GM12873 (cell line): ENCODE data around the gene JADE2.

ENCODE experiments used
- TF ChIP-seq, protein P1 (sequence below): IDR thresholded peaks from 2 replicates; pipeline ENCODE4 v1.5.1; 2012; ENCODE audit warnings: low read depth, mild to moderate bottlenecking, moderate library complexity, low read length, control low read depth; ENCODE audit not compliant: insufficient read depth; ENCODE audit errors: missing control alignments

The JADE2 gene

DNA sequence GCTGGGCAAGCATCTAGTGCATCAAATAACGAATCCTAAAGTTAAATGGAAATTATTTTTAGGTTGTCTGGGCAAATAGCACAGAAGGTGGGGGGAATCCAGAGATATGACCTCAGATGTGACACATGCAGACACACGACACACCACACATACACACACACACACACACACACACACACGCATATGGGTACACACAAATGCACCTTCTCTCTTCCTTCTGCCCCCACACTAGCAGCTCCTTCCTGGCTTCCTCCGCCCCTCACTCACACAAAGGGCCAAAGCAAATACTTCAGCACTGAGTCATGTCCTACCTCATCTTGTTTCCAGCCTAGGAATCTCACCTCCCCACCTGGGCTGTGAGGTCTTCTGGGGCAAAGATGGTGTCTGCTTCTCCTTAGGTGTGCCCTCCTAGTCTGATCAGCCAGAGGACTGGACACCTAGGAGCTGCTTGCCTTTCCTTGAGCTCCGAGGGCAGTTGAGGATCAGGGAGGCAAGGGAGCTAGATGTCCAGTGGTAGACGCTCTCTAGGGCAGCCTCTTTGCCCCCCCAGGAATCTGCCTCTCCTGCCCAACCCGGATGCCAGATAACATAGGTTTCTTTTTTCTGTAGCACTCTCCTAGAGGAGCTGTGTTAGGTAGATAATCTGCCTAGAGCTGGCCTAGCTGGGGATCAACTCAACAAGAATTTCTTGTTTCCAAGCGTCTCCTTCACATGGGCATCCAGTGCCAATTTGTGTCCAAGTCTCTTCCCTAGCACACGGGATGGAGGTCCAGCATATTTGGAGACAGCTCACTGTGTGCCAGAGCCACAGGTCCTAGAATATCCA is 14.3 kb upstream of the JADE2 start:
- TF ChIP-seq, protein P1, sequence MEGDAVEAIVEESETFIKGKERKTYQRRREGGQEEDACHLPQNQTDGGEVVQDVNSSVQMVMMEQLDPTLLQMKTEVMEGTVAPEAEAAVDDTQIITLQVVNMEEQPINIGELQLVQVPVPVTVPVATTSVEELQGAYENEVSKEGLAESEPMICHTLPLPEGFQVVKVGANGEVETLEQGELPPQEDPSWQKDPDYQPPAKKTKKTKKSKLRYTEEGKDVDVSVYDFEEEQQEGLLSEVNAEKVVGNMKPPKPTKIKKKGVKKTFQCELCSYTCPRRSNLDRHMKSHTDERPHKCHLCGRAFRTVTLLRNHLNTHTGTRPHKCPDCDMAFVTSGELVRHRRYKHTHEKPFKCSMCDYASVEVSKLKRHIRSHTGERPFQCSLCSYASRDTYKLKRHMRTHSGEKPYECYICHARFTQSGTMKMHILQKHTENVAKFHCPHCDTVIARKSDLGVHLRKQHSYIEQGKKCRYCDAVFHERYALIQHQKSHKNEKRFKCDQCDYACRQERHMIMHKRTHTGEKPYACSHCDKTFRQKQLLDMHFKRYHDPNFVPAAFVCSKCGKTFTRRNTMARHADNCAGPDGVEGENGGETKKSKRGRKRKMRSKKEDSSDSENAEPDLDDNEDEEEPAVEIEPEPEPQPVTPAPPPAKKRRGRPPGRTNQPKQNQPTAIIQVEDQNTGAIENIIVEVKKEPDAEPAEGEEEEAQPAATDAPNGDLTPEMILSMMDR, result no peak

DNA sequence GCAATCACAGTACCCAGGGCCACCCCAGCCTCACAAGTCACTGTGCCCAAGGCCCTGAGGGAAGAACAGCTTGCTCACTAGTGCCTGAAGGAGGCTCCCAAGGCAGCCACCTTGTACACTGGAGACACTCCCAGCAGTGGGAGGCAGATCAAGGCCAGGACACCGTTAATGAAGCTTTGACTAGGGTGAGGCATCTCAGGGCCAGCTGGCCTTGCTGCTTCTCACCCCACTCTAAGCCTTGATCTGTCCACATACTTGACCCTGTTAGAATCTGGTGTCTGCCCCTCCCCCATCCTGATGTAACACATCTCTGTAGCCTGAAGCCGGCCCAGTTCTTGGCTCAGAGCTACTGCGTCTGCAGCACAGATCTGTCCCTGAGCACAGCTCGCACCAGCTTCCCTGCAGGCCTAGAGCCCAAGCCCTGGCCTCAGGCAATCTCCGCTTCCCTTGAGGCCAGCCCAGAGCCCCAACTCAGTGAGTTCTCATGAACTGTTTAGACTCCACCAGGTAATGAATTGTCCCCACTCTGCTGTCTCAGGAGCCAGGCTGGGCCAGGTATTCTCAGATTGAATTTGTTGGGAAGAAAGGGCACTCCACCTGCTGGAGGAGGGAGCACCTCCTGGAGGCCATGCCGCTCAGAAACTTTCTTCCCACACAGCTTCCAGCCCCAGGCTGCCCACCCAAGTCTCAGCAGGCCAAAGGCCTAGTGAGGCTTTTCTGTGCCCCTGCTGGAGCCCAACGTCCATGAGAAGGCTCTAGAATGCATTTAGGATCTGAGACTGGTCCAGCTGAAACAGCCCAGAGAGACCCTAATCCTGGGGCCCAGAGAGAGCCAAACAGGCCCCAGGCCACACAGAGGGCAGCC is 13.4 kb upstream of the JADE2 start:
- TF ChIP-seq, protein P1, result no peak

DNA sequence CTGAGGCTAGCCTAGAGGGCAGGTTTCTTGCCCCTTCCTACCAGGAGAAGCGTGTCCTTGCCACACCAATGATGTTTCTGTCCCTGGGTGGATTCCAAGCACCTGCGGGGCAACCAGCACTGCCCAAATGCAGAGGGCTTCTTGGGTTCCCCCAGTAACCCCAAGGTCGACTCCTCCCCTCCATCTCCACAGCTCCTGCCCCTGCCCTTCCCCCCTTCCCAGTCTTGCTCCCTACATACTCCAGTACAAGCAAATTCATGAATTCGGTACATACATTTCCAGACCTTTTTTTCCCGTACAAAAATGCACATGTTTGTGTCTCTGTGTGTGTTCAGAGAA is 12.8 kb upstream of the JADE2 start:
- TF ChIP-seq, protein P1, result no peak

DNA sequence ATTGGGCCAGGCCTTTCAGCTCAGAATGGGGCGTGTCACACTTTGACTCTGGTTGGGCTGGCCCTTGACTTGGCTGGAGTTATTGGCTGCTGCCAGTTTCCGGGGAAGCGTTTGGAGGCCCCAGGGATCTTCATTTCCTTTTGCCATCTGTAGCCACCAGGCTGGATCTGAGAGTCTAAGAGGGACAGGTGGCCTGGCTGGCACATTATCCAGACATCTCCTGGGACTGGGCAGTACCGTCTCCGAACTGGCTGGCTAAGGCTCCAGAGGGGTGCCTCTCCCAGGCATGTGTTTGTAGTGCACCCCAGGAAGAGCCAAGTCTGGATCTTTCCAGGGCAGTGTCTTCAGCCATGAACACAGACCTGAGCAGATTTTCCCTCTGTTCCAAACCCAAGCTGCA is 9.7 kb upstream of the JADE2 start:
- TF ChIP-seq, protein P1, result no peak

DNA sequence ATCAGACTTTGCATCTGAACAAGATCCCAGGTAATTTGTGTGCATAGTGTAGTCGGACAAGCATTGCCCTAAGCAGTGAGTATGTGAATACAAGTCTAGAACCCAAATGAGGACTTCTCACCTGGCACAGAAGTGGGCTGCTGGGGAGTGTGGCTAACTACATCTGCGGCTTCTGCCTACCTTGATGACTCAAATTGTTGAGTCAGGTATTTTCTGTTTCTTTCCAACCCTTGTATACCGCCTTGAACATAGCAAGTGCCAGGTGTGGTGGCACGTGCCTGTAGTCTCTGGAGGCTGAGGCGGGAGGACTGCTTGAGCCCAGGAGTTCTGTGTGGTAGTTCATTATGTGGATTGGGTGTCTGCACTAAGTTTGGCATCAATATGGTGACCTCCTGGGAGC is 7.9 kb upstream of the JADE2 start:
- TF ChIP-seq, protein P1, result no peak

DNA sequence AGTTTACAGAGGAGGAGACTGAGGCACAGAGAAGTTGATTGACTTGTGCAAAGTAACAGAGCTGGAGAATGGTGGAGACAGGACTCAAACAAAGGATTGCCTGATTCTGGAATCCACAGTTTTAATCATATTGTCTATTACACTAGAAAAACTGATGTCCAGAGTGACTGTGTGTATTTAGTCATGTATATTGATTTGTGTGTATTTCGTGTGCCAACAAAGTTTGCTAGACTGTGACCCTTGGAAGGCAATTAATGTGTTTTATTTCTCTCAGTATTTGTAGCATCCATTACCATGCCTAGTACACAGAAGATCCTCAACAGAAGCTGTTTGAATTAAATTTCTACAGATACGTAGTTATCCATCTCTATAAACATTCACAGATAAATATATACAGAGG is 5.5 kb upstream of the JADE2 start:
- TF ChIP-seq, protein P1, result no peak

DNA sequence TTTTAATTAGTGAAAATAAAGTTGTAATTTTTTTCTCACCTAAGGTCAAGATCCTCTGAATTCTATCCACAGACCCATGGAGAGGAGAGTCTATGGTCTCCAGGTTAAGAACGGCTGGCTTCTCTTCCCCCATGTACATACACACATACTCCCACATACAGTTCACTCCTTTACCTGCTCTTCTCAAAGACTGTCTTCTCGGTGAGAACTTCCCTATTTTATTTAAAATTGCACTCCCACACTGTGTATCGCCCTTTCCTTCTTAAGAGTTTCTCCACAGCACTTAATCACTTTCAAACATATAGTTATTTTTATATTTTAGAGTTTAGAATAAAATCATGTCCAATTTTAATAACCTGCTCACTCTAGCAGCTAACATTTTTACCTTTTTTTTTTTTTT is 3.6 kb upstream of the JADE2 start:
- TF ChIP-seq, protein P1, result no peak
